HepG2 (cell line): ENCODE data around the gene SCN4B. TPM values are rescaled to one million over a fixed set of nuclear protein-coding genes. Genes with fewer than 3 reads are reported as not detected.

Source experiments
- ATAC-seq: fragments of 200-7000 bp; cut with Tn5 transposase; 3 replicates; pipeline ENCODE4 v1.9.1; 2020; ENCODE audit warnings: mild to moderate bottlenecking, moderate library complexity
- BruUV-seq: library from RNA; stranded (reverse); fragments of 400-500 nt; replicated peaks from 2 replicates; lab custom pipeline; 2021; lab: Mats Ljungman, UMichigan
- CTCF ChIA-PET: fragments of 300-600 bp; formaldehyde crosslinking; extraction: SDS; loops from one replicate; lab custom pipeline; 2021; ENCODE audit warnings: low total read pairs, inconsistent platforms, low intra/inter-chr PET ratio; lab: Yijun Ruan, JAX
- POLR2A ChIA-PET: fragments of 350-600 bp; sonication (Branson Sonifier 250); formaldehyde crosslinking; loops from one replicate; lab custom pipeline; 2020; ENCODE audit warnings: antibody characterized with exemption, inconsistent platforms; lab: Yijun Ruan, JAX
- DNase-seq: peaks from one replicate; pipeline ENCODE4 v3.0.0-alpha.2; 2015; ENCODE audit warnings: low spot score
- FAIRE-seq: peaks from 3 replicates; lab custom pipeline; 2011; peaks lifted over from hg19 to GRCh38; lab: Jason Lieb, UNC
- H2AFZ ChIP-seq: one replicate; pipeline ENCODE4 v1.6.1; 2011; ENCODE audit warnings: low read length, inconsistent platforms
- H3K27ac ChIP-seq: fragments of 300-600 bp; 3 replicates; pipeline ENCODE4 v1.8.0; 2011; ENCODE audit warnings: mixed run types, mild to moderate bottlenecking, mixed read lengths, low read length, inconsistent platforms; ENCODE audit not compliant: insufficient read depth; ENCODE audit errors: extremely low read length
- H3K27me3 ChIP-seq, 2 experiments: fragments of 200-600 bp in 1 of 2; 2 replicates in 1 of 2; 3 replicates in 1 of 2; pipeline versions ENCODE4 v1.6.0 to v1.8.0; 2011; ENCODE audit warnings: low read length in 2 of 2, mild to moderate bottlenecking in 2 of 2, moderate library complexity in 2 of 2, inconsistent platforms in 1 of 2; ENCODE audit not compliant: insufficient read depth in 2 of 2, control insufficient read depth in 1 of 2
- H3K36me3 ChIP-seq, 2 experiments: fragments of 200-600 bp in 1 of 2; replicated peaks in 1 of 2; 2 replicates in 1 of 2; 3 replicates in 1 of 2; pipeline versions ENCODE4 v1.5.1 to v1.8.0; 2011; ENCODE audit warnings: low read length in 2 of 2, inconsistent platforms in 1 of 2; ENCODE audit not compliant: insufficient read depth in 2 of 2, control insufficient read depth in 1 of 2
- H3K4me1 ChIP-seq: 2 replicates; pipeline ENCODE4 v1.5.1; 2012; ENCODE audit warnings: low read length, inconsistent platforms; ENCODE audit not compliant: insufficient read depth
- H3K4me2 ChIP-seq: 2 replicates; pipeline ENCODE4 v1.6.0; 2011; ENCODE audit warnings: low read depth, low read length, inconsistent platforms
- H3K4me3 ChIP-seq, 3 experiments: fragments of 200-600 bp in 1 of 3; sonication (generic), shearing (Covaris generic) in 1 of 3; replicated peaks in 1 of 3; 2 replicates each; pipeline ENCODE4 v1.5.1; 2011 to 2016; ENCODE audit warnings: low read length in 3 of 3, inconsistent platforms in 2 of 3, low read depth in 2 of 3, mild to moderate bottlenecking in 2 of 3, control low read depth in 1 of 3, mixed read lengths in 1 of 3; ENCODE audit not compliant: insufficient read depth in 1 of 3
- H3K79me2 ChIP-seq: one replicate; pipeline ENCODE4 v1.6.1; 2011; ENCODE audit warnings: low read length, inconsistent platforms; ENCODE audit not compliant: insufficient read depth
- H3K9ac ChIP-seq: 2 replicates; pipeline ENCODE4 v1.6.0; 2011; ENCODE audit warnings: mild to moderate bottlenecking, low read depth, low read length, inconsistent platforms; ENCODE audit not compliant: insufficient read depth
- H3K9me3 ChIP-seq: 2 replicates; pipeline ENCODE4 v1.5.1; 2012; ENCODE audit warnings: mild to moderate bottlenecking, low read length
- H4K20me1 ChIP-seq: 2 replicates; pipeline ENCODE4 v1.6.0; 2011; ENCODE audit warnings: inconsistent platforms, mild to moderate bottlenecking, low read length, moderate library complexity; ENCODE audit not compliant: insufficient read depth
- CC2D1A ChIP-seq: sonication (generic); formaldehyde crosslinking; IDR thresholded peaks from 2 replicates; pipeline ENCODE4 v1.8.1; 2023; ENCODE audit warnings: mild to moderate bottlenecking, missing genetic modification reagents
- EP300 ChIP-seq, 3 experiments: sonication (generic) in 1 of 3; formaldehyde crosslinking in 1 of 3; IDR thresholded peaks; 2 replicates each; pipeline versions ENCODE4 v1.5.1 to v1.6.1; 2011 to 2020; ENCODE audit warnings: low read depth in 2 of 3, low read length in 2 of 3, borderline replicate concordance in 1 of 3, improper control_type of control experiment in 1 of 3, mild to moderate bottlenecking in 1 of 3, missing genetic modification reagents in 1 of 3, moderate library complexity in 1 of 3
- HMG20B ChIP-seq: conservative IDR thresholded peaks from 2 replicates; pipeline ENCODE4 v1.6.1; 2016; ENCODE audit warnings: missing genetic modification reagents, missing compliant biosample characterization
- IKZF1 ChIP-seq: fragments of 450-650 bp; IDR thresholded peaks from 2 replicates; pipeline ENCODE4 v1.7.1; 2016
- MEIS2 ChIP-seq: sonication (generic); formaldehyde crosslinking; IDR thresholded peaks from 2 replicates; pipeline ENCODE4 v1.9.0; 2021; ENCODE audit warnings: mild to moderate bottlenecking, missing genetic modification reagents
- SOX5 ChIP-seq: IDR thresholded peaks from 2 replicates; pipeline ENCODE4 v1.6.1; 2016; ENCODE audit warnings: borderline replicate concordance
- TARDBP ChIP-seq: sonication (generic); formaldehyde crosslinking; IDR thresholded peaks from 2 replicates; pipeline ENCODE4 v1.8.0; 2022; ENCODE audit warnings: mild to moderate bottlenecking, missing genetic modification reagents
- UBTF ChIP-seq: sonication (generic); formaldehyde crosslinking; IDR thresholded peaks from 2 replicates; pipeline ENCODE4 v1.4.0; 2020; ENCODE audit warnings: mild to moderate bottlenecking, missing genetic modification reagents
- ZNF329 ChIP-seq: sonication (generic); formaldehyde crosslinking; IDR thresholded peaks from 2 replicates; pipeline ENCODE4 v1.9.0; 2021; ENCODE audit warnings: low read depth, mild to moderate bottlenecking, missing genetic modification reagents
- ZNF501 ChIP-seq: sonication (generic); formaldehyde crosslinking; IDR thresholded peaks from 2 replicates; pipeline ENCODE4 v1.5.1; 2020; ENCODE audit warnings: mild to moderate bottlenecking, moderate library complexity, missing genetic modification reagents
- ZNF569 ChIP-seq: sonication (generic); formaldehyde crosslinking; IDR thresholded peaks from 2 replicates; pipeline ENCODE4 v1.5.0; 2020; ENCODE audit warnings: mild to moderate bottlenecking, missing genetic modification reagents, moderate library complexity, borderline replicate concordance
- ZNF616 ChIP-seq: sonication (generic); formaldehyde crosslinking; IDR thresholded peaks from 2 replicates; pipeline ENCODE4 v1.5.0; 2020; ENCODE audit warnings: low read depth, mild to moderate bottlenecking, missing genetic modification reagents
- ZNF75D ChIP-seq: sonication (generic); formaldehyde crosslinking; IDR thresholded peaks from 2 replicates; pipeline ENCODE4 v1.8.1; 2023; ENCODE audit warnings: missing genetic modification reagents, mild to moderate bottlenecking, borderline replicate concordance
- WGBS: methylation state at CpG from one replicate; pipeline ENCODE4 v1.1.6; 2017; ENCODE audit warnings: low lambda C conversion rate; 5-methylcytosine and 5-hydroxymethylcytosine counted together
- in situ Hi-C: cut with HindIII; loops from 2 replicates; pipeline ENCODE4 v1.10.0; 2017; ENCODE audit warnings: low pct_unique_long_range_greater_than_20kb; ENCODE audit not compliant: extremely low pct_ligation_motif_present
- intact Hi-C: fragments of 100-400 bp; cut with micrococcal nuclease; formaldehyde crosslinking; loops from one replicate; pipeline ENCODE4 v1.10.0; 2022; ENCODE audit not compliant: unreplicated experiment
- polyA plus RNA-seq, 8 experiments: library from polyadenylated mRNA; depleted of rRNA in 3 of 8; stranded (reverse) in 7 of 8; unstranded in 1 of 8; fragments of >200 nt; fragmentation: Illumina TruSeq in 4 of 8; extraction: Trizol in 4 of 8; gene quantifications; 2 replicates each; pipeline versions ENCODE4 v1.2.1 to v1.2.3, GENCODE V29; 2011 to 2016; ENCODE audit warnings: low read depth in 4 of 8, missing spikeins in 1 of 8, mixed read lengths in 1 of 8; ENCODE audit not compliant: insufficient read depth in 1 of 8
- total RNA-seq, 5 experiments: library from RNA; depleted of rRNA; stranded (reverse); fragments of >200 nt; fragmentation: Illumina TruSeq; extraction: Trizol; gene quantifications; 2 replicates each; pipeline ENCODE4 v1.2.3, GENCODE V29; 2016; ENCODE audit warnings: low read depth in 1 of 5
- TF ChIP-seq, protein P1 (sequence below): sonication (generic); formaldehyde crosslinking; IDR thresholded peaks from 2 replicates; pipeline ENCODE4 v1.4.0; 2020; ENCODE audit warnings: missing genetic modification reagents

Gene SCN4B
- total and polyA plus RNA-seq, 2 of the 13 experiments (the other 11 are each of a cell fraction or from before 2014, with no cell fraction given), result 0.04 to 0.29 TPM

GRCh38 chr11:118135051-118135795, 17.4 kb downstream of the SCN4B start (continued):
- TF ChIP-seq ZNF329 (CRISPR knock-in tag) (no peak), ZNF75D (CRISPR knock-in tag) (no peak), EP300 (IDR thresholded peaks at IDR 0.05; ENCODE audit: low read depth in 2 of 2, low read length in 2 of 2) (no peak), EP300 (CRISPR knock-in tag; IDR thresholded peaks at IDR 0.05; ENCODE audit: borderline replicate concordance) (no peak), UBTF (no peak)

DNA sequence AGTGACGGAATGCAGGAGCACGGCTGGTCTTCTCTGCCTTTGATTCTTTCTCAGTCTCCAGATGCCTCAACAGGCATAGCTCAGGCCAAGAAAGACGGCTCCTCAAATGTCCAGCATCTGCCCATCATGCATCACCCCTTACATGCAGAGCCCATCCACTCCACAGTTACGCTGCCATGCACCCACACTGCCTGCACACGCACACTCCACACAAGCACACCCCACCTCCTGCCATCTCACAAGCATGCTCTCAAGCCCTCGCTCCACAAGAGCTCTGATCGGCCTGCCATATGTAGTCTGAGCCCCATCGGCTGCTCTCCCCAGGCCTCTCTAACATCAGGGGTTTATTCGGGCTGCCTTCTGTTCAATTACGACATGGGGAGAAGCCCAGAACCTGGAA, 18.8 kb downstream of the SCN4B start:
- ChIA-PET POLR2A (no interaction called here), CTCF (no interaction called here)
- intact Hi-C loops (no loop called here), in situ Hi-C loops (loop anchor here (25.0 kb wide), 1 partner anchor 353 kb away; no protein-coding TSS in a partner anchor)
- Histone ChIP-seq H3K36me3 (no peaks in the 10 kb centered on the region), H3K4me2 (no peak overlapping the region), H3K27me3 (peaks cover 11 to 51% of the 10 kb centered on the region in 2 experiments; a peak in 4 of 5 replicates), H3K79me2 (no peaks in the 10 kb centered on the region), H3K9ac (no peak overlapping the region), H3K27ac (no peak overlapping the region), H3K4me1 (no peaks in the 10 kb centered on the region), H4K20me1 (no peaks in the 10 kb centered on the region), H3K4me3 (no peak overlapping the region), H2AFZ (no peak overlapping the region), H3K9me3 (no peaks in the 10 kb centered on the region)
- no peak for FAIRE-seq
- no peak for DNase-seq
- TF ChIP-seq HMG20B (CRISPR knock-in tag) (no peak), TARDBP (CRISPR knock-in tag) (no peak), MEIS2 (no peak), CC2D1A (CRISPR knock-in tag) (no peak), ZNF616 (CRISPR knock-in tag) (no peak), ZNF501 (CRISPR knock-in tag) (no peak), SOX5 (no peak), ZNF569 (CRISPR knock-in tag) (no peak), IKZF1 (no peak)
- TF ChIP-seq, protein P1, sequence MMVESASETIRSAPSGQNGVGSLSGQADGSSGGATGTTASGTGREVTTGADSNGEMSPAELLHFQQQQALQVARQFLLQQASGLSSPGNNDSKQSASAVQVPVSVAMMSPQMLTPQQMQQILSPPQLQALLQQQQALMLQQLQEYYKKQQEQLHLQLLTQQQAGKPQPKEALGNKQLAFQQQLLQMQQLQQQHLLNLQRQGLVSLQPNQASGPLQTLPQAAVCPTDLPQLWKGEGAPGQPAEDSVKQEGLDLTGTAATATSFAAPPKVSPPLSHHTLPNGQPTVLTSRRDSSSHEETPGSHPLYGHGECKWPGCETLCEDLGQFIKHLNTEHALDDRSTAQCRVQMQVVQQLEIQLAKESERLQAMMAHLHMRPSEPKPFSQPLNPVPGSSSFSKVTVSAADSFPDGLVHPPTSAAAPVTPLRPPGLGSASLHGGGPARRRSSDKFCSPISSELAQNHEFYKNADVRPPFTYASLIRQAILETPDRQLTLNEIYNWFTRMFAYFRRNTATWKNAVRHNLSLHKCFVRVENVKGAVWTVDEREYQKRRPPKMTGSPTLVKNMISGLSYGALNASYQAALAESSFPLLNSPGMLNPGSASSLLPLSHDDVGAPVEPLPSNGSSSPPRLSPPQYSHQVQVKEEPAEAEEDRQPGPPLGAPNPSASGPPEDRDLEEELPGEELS (CRISPR knock-in tag), result no peak
- whole genome bisulfite sequencing, result 40% methylated on average over 9 of the region's 10 CpGs
- no peak for ATAC-seq
- BruUV-seq, result no TSS peak
